ENCODE results near the gene KRTAP19-7.

KRTAP19-7 gene

GRCh38 chr21:30561264-30561895 is at the start of gene KRTAP19-7:
Gene KRTAP19-7, minus strand, starts transcription at chr21:30561314. Its CDS starts 25 bp downstream, at chr21:30561289.
- no peak for FAIRE-seq

- FAIRE-seq, result no peak
Measured at GRCh38 chr21:30605968-30606367, 44.9 kb upstream of the KRTAP19-7 start.

- no peak for FAIRE-seq
Measured at GRCh38 chr21:30600787-30601186, 39.7 kb upstream of the KRTAP19-7 start, which contains the start of gene KRTAP22-1. Gene KRTAP22-1, plus strand, starts transcription at chr21:30601087.

DNA sequence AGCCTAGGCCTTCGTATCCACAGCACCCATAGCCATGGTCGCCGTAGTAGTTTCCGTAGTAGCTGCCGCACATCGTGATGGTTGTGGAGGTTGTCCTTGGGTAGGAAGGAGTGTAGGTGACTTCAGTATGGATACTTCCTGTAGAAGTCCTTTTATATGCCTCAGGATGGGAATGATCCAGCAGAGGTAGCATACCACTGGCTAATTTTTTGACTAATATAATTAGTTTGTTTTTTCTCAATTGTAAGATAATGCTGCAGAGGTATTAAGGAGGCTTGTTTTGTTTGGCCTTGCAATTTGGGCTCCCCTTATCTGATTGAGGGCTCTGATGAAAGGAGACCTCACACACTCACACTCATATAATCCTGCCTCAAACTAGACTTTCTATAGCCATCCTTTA is 37.7 kb upstream of the KRTAP19-7 start, which contains the start of gene KRTAP6-2:
TSS of gene KRTAP6-2 (minus strand) at position 101 of the 400 bp plus-strand sequence. CDS start at position 73, 28 bp downstream.
- FAIRE-seq, result no peak

- FAIRE-seq, result no peak
Measured at GRCh38 chr21:30592140-30592539, 31.0 kb upstream of the KRTAP19-7 start, which contains the start of gene KRTAP6-3. Gene KRTAP6-3, plus strand, starts transcription at chr21:30592440. Its CDS starts 6 bp downstream, at chr21:30592446.

GRCh38 chr21:30590297-30590696 is 29.2 kb upstream of the KRTAP19-7 start, which contains the start of gene KRTAP22-2:
Gene KRTAP22-2, minus strand, starts transcription at chr21:30590397.
- no peak for FAIRE-seq

DNA sequence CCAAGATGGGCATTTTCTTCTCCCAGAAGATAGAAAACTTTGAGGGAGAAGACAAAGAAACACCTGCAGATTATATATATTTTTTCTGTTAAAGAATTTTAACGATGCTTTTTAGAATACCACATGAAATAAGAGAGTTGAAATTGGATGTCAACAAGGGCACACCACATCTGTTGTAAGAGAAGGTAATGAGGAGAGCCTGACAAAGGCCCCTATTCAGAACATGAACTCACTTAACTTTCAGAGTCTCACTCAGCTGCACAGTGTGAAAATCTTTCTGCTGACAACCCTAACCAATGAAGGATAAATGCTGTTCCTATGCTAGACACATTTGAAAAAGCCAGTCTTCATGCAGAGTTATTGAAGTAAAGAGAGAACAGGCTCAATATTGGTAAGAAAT is 21.8 kb upstream of the KRTAP19-7 start:
- no peak for FAIRE-seq

GRCh38 chr21:30580132-30580531 is 19.0 kb upstream of the KRTAP19-7 start:
- FAIRE-seq, result no peak

GRCh38 chr21:30579346-30579745 is 18.2 kb upstream of the KRTAP19-7 start:
- FAIRE-seq, result no peak

DNA sequence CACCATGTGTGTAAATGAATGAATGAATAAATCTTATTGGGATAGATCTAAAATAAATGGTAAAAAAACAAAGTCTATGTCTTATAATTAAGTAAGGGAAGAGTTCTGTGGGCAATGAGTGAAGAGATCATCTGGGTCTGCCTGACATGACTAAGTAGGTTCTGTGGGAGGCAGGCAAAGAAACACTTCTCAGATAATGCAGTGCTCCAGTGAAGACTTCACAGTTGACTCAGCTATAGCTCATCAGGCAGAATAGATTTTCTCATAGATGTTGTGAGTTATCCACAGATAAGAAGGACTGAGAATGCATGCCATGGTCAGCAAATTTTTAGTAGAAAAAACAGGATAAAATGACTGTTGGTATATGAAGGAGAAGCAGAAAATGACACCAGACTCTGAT is 16.7 kb upstream of the KRTAP19-7 start:
- no peak for FAIRE-seq

- FAIRE-seq, result no peak
Measured at GRCh38 chr21:30567617-30568016, 6.5 kb upstream of the KRTAP19-7 start.

- no peak for FAIRE-seq
Measured at GRCh38 chr21:30563630-30564029, 2.5 kb upstream of the KRTAP19-7 start.

- FAIRE-seq, result no peak
Measured at GRCh38 chr21:30563072-30563471, 2.0 kb upstream of the KRTAP19-7 start.

DNA sequence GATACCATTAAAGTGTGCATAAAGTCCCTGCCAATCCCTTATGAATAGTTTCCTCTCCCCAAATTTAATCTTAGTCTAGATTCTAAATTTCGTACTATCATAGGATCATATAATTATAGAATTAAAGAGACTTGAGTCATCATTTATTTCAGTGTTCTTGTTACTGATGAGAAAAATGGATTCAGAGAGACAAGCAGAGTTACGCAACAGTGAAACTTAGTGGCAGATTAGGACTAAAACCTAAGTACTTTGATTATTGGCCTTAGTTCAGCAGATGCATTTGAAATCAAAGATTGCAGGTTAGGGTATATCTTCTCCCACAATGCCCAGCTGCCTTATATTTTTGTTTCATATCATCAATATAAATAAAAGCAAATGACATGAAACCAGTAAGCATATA is 843 bp upstream of the KRTAP19-7 start:
- FAIRE-seq, result no peak

GRCh38 chr21:30555095-30555494 is 6.0 kb downstream of the KRTAP19-7 start:
- FAIRE-seq, result no peak

DNA sequence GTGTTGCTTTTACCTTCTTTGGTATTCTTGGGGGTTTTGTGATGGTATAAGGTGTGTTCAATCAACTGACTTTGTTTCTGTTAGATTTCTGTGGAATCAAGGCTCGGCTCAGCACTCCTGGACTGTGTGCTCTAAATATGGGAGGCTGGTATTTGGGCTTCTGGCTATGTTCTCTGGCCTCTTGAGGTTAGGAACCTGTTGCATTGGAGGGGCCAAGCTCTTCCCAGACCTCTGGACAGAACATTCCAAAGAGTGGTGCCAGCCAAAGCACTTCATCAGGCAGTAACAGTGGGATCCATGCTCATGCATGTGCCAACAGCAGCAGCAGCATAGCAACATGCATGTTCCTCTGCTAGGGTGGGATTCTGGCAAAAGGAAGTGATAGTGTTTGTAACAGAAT is 8.3 kb downstream of the KRTAP19-7 start:
- FAIRE-seq, result no peak

DNA sequence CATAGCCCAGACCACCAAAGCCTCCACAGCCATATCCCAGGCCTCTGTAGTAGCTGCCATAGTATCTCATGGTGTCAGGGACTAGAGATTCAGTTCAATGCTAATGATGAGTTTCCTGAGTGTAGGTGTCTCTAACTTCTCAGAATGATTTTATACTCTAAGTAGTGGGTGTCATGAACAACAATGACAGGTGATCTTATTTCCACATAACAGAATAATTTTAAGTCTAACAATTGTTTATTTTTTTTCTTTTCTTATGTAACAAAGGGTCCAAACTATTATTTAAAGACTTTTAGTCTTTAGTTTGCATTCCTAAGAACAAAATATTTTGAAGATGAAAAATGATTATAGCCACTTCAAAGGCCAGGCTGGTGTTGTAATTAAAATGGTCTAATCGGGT is 19.4 kb downstream of the KRTAP19-7 start, which contains the start of gene KRTAP19-6:
TSS of gene KRTAP19-6 (minus strand) at position 101 of the 400 bp plus-strand sequence. CDS start at position 70, 31 bp downstream.
- no peak for FAIRE-seq

DNA sequence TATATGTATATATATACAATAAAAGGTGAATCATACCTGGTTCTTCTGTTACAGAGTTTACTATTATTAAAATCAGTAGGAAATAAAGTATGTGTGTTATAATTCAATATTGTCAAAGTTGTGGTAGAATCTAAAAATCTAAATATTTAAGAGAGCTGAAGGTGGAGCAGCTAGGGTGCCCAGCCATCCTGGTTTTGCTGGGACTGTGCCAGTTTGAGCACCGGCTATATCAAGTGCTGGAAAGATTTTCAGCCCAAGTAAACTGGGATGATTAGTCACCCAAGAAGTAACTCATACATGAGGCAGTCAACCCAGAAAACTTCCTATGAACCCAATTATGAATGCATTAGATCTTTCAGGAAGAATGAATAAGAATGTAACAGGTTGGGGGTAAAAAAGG is 42.2 kb downstream of the KRTAP19-7 start:
- no peak for FAIRE-seq

- no peak for FAIRE-seq
Measured at GRCh38 chr21:30515681-30516080, 45.4 kb downstream of the KRTAP19-7 start.
